ENCODE measurements around the gene ASAP3. TPM values are rescaled to one million over a fixed set of nuclear protein-coding genes. Genes with fewer than 3 reads are reported as not detected.
A peak's percentile ranks its signal among the peaks of the same experiment; 100 is the strongest.

The ASAP3 gene
- total and polyA plus RNA-seq, 2 of the 13 experiments (the other 11 are each of a cell fraction or from before 2014, with no cell fraction given), result 32.6 to 37.0 TPM

DNA sequence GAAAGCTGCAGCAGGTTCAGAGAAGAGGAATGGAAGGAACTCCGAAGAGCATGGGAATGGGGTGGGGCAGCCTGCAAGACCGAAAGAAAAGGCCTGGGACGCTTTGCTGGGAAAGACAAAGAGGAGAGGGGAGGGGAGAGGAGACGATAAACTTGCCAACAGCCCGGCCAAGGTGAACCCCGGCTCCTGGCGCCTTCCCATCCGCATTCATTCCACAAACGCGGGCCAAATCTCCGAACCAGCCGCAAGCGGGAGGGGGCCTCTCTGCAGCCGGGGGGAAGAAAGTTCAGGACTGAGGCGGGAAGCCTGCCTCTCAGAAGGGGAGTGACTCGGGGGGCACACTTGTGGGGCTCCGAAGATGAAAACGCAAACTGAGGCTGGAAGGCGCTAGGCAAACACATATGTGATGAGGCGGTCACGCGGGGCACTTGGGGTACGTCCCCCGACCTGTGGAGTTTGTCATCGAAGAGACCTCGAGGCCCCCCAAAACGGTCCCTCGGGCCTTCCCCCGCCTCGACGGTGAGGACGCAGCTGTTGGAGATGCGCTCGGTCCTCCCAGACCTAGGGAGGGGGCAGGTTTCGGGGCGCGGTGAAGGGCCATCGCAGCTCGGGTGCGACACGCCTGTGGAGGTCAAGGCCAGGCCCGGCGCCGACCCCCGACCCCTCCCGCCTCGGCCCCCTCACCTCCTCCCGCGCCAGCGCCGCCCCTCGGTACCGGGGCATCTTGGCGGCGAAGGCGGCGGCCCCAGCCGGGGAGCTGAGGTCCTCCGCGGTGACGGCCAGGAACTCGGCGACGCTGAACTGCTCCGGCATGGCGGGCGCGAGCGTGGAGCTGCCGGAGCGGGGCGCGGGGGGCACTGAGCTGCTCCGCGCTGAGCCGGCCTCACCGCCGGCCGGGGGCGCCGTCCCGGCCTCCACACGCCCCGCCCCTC is at the start of gene ASAP3 (continued):
- TF ChIP-seq ZNF350 (CRISPR knock-in tag; IDR thresholded peaks at IDR 0.05; ENCODE audit: borderline replicate concordance, low read depth) (peak; percentile 19; the same call in 1 of the 2 replicates), TARDBP (CRISPR knock-in tag; IDR thresholded peaks at IDR 0.05) (0 out of 2 replicates have a peak, but pooled peaks have one; percentile 13), ZNF777 (CRISPR knock-in tag; IDR thresholded peaks at IDR 0.05) (peak; percentile 90), MLLT10 (CRISPR knock-in tag; IDR thresholded peaks at IDR 0.05) (no peak), ZNF660 (CRISPR knock-in tag; IDR thresholded peaks at IDR 0.05; ENCODE audit: borderline replicate concordance, low read depth) (no peak), PPARG (CRISPR knock-in tag; conservative IDR thresholded peaks at IDR 0.05) (no peak), ERF (CRISPR knock-in tag; IDR thresholded peaks at IDR 0.05) (0 out of 2 replicates have a peak, but pooled peaks have one; percentile 24), ARHGAP35 (CRISPR knock-in tag; IDR thresholded peaks at IDR 0.05; ENCODE audit: borderline replicate concordance) (no peak), TGIF2 (CRISPR knock-in tag; IDR thresholded peaks at IDR 0.05) (no peak), ZNF383 (CRISPR knock-in tag; IDR thresholded peaks at IDR 0.05; ENCODE audit: borderline replicate concordance) (no peak), ASH2L (IDR thresholded peaks at IDR 0.05; ENCODE audit: insufficient read length, low read depth, low read length) (peak; percentile 26), ZFP36L1 (CRISPR knock-in tag; IDR thresholded peaks at IDR 0.05) (no peak), PAWR (CRISPR knock-in tag; IDR thresholded peaks at IDR 0.05; ENCODE audit: borderline replicate concordance) (no peak)
- TF ChIP-seq, protein P1, sequence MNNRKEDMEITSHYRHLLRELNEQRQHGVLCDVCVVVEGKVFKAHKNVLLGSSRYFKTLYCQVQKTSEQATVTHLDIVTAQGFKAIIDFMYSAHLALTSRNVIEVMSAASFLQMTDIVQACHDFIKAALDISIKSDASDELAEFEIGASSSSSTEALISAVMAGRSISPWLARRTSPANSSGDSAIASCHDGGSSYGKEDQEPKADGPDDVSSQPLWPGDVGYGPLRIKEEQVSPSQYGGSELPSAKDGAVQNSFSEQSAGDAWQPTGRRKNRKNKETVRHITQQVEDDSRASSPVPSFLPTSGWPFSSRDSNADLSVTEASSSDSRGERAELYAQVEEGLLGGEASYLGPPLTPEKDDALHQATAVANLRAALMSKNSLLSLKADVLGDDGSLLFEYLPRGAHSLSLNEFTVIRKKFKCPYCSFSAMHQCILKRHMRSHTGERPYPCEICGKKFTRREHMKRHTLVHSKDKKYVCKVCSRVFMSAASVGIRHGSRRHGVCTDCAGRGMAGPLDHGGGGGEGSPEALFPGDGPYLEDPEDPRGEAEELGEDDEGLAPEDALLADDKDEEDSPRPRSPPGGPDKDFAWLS (CRISPR knock-in tag; IDR thresholded peaks at IDR 0.05; ENCODE audit: borderline replicate concordance), result 0 out of 2 replicates have a peak, but pooled peaks have one; percentile 26
- TF ChIP-seq, protein P2, sequence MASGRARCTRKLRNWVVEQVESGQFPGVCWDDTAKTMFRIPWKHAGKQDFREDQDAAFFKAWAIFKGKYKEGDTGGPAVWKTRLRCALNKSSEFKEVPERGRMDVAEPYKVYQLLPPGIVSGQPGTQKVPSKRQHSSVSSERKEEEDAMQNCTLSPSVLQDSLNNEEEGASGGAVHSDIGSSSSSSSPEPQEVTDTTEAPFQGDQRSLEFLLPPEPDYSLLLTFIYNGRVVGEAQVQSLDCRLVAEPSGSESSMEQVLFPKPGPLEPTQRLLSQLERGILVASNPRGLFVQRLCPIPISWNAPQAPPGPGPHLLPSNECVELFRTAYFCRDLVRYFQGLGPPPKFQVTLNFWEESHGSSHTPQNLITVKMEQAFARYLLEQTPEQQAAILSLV (CRISPR knock-in tag; IDR thresholded peaks at IDR 0.05; ENCODE audit: borderline replicate concordance), result peak; percentile 46; the same call in 1 of the 2 replicates
- TF ChIP-seq, protein P3, sequence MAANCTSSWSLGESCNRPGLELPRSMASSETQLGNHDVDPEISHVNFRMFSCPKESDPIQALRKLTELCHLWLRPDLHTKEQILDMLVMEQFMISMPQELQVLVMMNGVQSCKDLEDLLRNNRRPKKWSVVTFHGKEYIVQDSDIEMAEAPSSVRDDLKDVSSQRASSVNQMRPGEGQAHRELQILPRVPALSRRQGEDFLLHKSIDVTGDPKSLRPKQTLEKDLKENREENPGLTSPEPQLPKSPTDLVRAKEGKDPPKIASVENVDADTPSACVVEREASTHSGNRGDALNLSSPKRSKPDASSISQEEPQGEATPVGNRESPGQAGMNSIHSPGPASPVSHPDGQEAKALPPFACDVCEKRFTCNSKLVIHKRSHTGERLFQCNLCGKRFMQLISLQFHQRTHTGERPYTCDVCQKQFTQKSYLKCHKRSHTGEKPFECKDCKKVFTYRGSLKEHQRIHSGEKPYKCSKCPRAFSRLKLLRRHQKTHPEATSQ (CRISPR knock-in tag; IDR thresholded peaks at IDR 0.05; ENCODE audit: borderline replicate concordance), result no peak
- TF ChIP-seq, protein P4, sequence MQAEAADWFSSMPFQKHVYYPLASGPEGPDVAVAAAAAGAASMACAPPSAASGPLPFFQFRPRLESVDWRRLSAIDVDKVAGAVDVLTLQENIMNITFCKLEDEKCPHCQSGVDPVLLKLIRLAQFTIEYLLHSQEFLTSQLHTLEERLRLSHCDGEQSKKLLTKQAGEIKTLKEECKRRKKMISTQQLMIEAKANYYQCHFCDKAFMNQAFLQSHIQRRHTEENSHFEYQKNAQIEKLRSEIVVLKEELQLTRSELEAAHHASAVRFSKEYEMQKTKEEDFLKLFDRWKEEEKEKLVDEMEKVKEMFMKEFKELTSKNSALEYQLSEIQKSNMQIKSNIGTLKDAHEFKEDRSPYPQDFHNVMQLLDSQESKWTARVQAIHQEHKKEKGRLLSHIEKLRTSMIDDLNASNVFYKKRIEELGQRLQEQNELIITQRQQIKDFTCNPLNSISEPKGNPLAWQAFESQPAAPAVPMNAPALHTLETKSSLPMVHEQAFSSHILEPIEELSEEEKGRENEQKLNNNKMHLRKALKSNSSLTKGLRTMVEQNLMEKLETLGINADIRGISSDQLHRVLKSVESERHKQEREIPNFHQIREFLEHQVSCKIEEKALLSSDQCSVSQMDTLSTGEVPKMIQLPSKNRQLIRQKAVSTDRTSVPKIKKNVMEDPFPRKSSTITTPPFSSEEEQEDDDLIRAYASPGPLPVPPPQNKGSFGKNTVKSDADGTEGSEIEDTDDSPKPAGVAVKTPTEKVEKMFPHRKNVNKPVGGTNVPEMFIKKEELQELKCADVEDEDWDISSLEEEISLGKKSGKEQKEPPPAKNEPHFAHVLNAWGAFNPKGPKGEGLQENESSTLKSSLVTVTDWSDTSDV (CRISPR knock-in tag; IDR thresholded peaks at IDR 0.05), result 0 out of 2 replicates have a peak, but pooled peaks have one; percentile 22
- TF ChIP-seq, protein P5, sequence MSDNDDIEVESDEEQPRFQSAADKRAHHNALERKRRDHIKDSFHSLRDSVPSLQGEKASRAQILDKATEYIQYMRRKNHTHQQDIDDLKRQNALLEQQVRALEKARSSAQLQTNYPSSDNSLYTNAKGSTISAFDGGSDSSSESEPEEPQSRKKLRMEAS (IDR thresholded peaks at IDR 0.05), result peak; percentile 61; the same call in 1 of the 2 replicates
- TF ChIP-seq, protein P6, sequence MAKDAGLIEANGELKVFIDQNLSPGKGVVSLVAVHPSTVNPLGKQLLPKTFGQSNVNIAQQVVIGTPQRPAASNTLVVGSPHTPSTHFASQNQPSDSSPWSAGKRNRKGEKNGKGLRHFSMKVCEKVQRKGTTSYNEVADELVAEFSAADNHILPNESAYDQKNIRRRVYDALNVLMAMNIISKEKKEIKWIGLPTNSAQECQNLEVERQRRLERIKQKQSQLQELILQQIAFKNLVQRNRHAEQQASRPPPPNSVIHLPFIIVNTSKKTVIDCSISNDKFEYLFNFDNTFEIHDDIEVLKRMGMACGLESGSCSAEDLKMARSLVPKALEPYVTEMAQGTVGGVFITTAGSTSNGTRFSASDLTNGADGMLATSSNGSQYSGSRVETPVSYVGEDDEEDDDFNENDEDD (CRISPR knock-in tag; IDR thresholded peaks at IDR 0.05; ENCODE audit: borderline replicate concordance), result no peak; the same call in 1 of the 2 replicates

Measured in HepG2 (cell line).